ENCODE data around the gene PVALB. TPM values are rescaled to one million over a fixed set of nuclear protein-coding genes. Genes with fewer than 3 reads are reported as not detected.

The PVALB gene
- total RNA-seq, 2 experiments from 2014 or later: not detected

- Mint-ChIP-seq H3K36me3 (no peaks in the 10 kb centered on the region), H3K4me1 (no peaks in the 10 kb centered on the region), H3K9me3 (no peaks in the 10 kb centered on the region), H3K4me3 (no peak overlapping the region), H3K27ac (no peak overlapping the region), H3K27me3 (peaks cover 14% of the 10 kb centered on the region)
- DNase-seq: no peak
These were observed 63.6 kb downstream of the PVALB start for GRCh38 chr22:36753120-36753802.

Other genes starting within 250 kb of the PVALB start
- gene CACNG2, start 113.3 kb downstream of the PVALB start, total RNA-seq: not detected
- gene IFT27, start 40.9 kb downstream of the PVALB start, total RNA-seq: 10 to 100 TPM; 17.3 to 18.2 TPM
- 1 to 10 TPM; 2.3 to 2.5 TPM for gene NCF4, start 44.0 kb upstream of the PVALB start, total RNA-seq
- under 1 TPM; 0.14 to 0.31 TPM for gene CSF2RB, start 96.6 kb upstream of the PVALB start, total RNA-seq
- gene TST, start 202.4 kb upstream of the PVALB start, total RNA-seq: under 1 TPM; 0.68 to 0.80 TPM
- gene MPST, start 202.7 kb upstream of the PVALB start, total RNA-seq: 1 to 10 TPM; 5.5 to 5.6 TPM
- gene KCTD17, start 234.7 kb upstream of the PVALB start, total RNA-seq: 10 to 100 TPM; 22.9 to 25.4 TPM